ENCODE results near the gene DNAI4. TPM values are rescaled to one million over a fixed set of nuclear protein-coding genes. Genes with fewer than 3 reads are reported as not detected.

The DNAI4 gene
- total and polyA plus RNA-seq, 2 of the 8 experiments (the other 6 are each of a cell fraction or from before 2014, with no cell fraction given) = 0.32 to 2.1 TPM

- Histone ChIP-seq H3K79me2 (ENCODE audit: control insufficient read depth in 1 of 2, insufficient read depth in 2 of 2, low read length in 2 of 2) (no peaks in the 10 kb centered on the region), H2AFZ (ENCODE audit: low read length) (no peak overlapping the region), H3K23ac (ENCODE audit: insufficient read length) (no peak overlapping the region), H2BK15ac (ENCODE audit: low read length) (no peak overlapping the region), H2BK12ac (ENCODE audit: low read depth, low read length) (no peak overlapping the region), H3K36me3 (ENCODE audit: control insufficient read depth in 2 of 4, insufficient read depth in 4 of 4, low read length in 3 of 4) (no peaks in the 10 kb centered on the region), H3K27me3 (replicated peaks in 1 of 4; ENCODE audit: control insufficient read depth in 3 of 4, extremely low read depth in 1 of 4, insufficient read depth in 3 of 4, low read length in 3 of 4) (no peaks in the 10 kb centered on the region), H4K20me1 (replicated peaks in 1 of 2; ENCODE audit: control insufficient read depth in 1 of 2, insufficient read depth in 2 of 2, low read length in 2 of 2) (no peaks in the 10 kb centered on the region), H3K56ac (replicated peaks; ENCODE audit: insufficient read length, low read depth, low read length) (no peak overlapping the region), H3K18ac (ENCODE audit: extremely low read depth, low read length) (no peak overlapping the region), H2BK20ac (ENCODE audit: low read length) (no peak overlapping the region), H3K79me1 (ENCODE audit: low read depth, low read length) (no peaks in the 10 kb centered on the region), H3K9ac (replicated peaks in 1 of 4; ENCODE audit: extremely low read depth in 1 of 4, low read depth in 3 of 4, low read length in 3 of 4) (no peak overlapping the region), H2AK5ac (ENCODE audit: low read depth, low read length) (no peak overlapping the region), H3K4me3 (ENCODE audit: extremely low read depth in 1 of 4, insufficient read depth in 2 of 4, low read depth in 3 of 4, low read length in 4 of 4) (no peak overlapping the region), H3K14ac (ENCODE audit: insufficient read length) (no peak overlapping the region), H4K5ac (ENCODE audit: insufficient read length, low read depth, low read length) (no peak overlapping the region), H3K4me1 (replicated peaks in 1 of 4; ENCODE audit: control insufficient read depth in 3 of 4, insufficient read depth in 4 of 4, low read length in 3 of 4) (no peaks in the 10 kb centered on the region), H3K27ac (ENCODE audit: low read depth, low read length) (no peak overlapping the region), H3K4me2 (ENCODE audit: insufficient read depth in 1 of 2, low read depth in 2 of 2, low read length in 2 of 2) (no peak overlapping the region), H3K9me3 (ENCODE audit: insufficient read depth in 2 of 2, low read depth in 1 of 2, low read length in 1 of 2) (no peaks in the 10 kb centered on the region), H4K8ac (ENCODE audit: extremely low read depth, insufficient read depth, low read length) (no peak overlapping the region), H3K4ac (replicated peaks; ENCODE audit: insufficient read length, low read depth, low read length) (no peak overlapping the region), H2BK120ac (replicated peaks; ENCODE audit: low read depth, low read length) (no peak overlapping the region), H4K91ac (replicated peaks; ENCODE audit: insufficient read length, low read length) (no peak overlapping the region), H2BK5ac (ENCODE audit: low read depth, low read length) (no peak overlapping the region), H3K23me2 (ENCODE audit: low read depth, low read length) (no peaks in the 10 kb centered on the region)
- DNase-seq (ENCODE audit: low read depth in 1 of 2, low spot score in 2 of 2) (no peak), FAIRE-seq (no peak)
- ChIA-PET CTCF (ENCODE audit: partially characterized antibody) (interaction anchor here (3.4 kb wide), 1 partner anchor 375 kb away, joined by 12 read pairs; no protein-coding TSS in a partner anchor), POLR2A (ENCODE audit: partially characterized antibody) (no interaction called here)
- 88% methylated on average over 2 of the region's 2 CpGs; no CpG with 5 or more reads in 1 of the 2 experiments for WGBS, 2 experiments (ENCODE audit: extremely low coverage in 1 of 2, insufficient coverage in 1 of 2, insufficient read length in 1 of 2, insufficient replicate concordance in 2 of 2, low coverage in 1 of 2, low lambda C conversion rate in 2 of 2, missing lambda C conversion rate in 1 of 2)
- TF ChIP-seq, protein P1, sequence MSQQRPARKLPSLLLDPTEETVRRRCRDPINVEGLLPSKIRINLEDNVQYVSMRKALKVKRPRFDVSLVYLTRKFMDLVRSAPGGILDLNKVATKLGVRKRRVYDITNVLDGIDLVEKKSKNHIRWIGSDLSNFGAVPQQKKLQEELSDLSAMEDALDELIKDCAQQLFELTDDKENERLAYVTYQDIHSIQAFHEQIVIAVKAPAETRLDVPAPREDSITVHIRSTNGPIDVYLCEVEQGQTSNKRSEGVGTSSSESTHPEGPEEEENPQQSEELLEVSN (IDR thresholded peaks at IDR 0.05) = no peak
- no peak for TF ChIP-seq EP300 (IDR thresholded peaks at IDR 0.05; ENCODE audit: borderline replicate concordance in 1 of 2, low read depth in 2 of 2, low read length in 2 of 2)
- peak; percentile 56; the same call in 1 of the 2 replicates for TF ChIP-seq YY1 (IDR thresholded peaks at IDR 0.05; ENCODE audit: low read depth, low read length)
- TF ChIP-seq HDAC2 (IDR thresholded peaks at IDR 0.05; ENCODE audit: borderline replicate concordance in 1 of 2, low read depth in 2 of 2, low read length in 2 of 2) = no peak
- no peak for TF ChIP-seq CTBP2 (IDR thresholded peaks at IDR 0.05; ENCODE audit: borderline replicate concordance, insufficient read depth, insufficient read length, low read length)
- no peak for TF ChIP-seq PHF8 (conservative IDR thresholded peaks at IDR 0.05; ENCODE audit: low read depth, low read length)
- TF ChIP-seq, protein P2, sequence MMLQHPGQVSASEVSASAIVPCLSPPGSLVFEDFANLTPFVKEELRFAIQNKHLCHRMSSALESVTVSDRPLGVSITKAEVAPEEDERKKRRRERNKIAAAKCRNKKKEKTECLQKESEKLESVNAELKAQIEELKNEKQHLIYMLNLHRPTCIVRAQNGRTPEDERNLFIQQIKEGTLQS (IDR thresholded peaks at IDR 0.05; ENCODE audit: insufficient read depth, low read depth, low read length) = no peak
Measured at GRCh38 chr1:66773227-66773626, 151.4 kb downstream of the DNAI4 start.

Data from H1 (cell line).